GM18519 (cell line): ENCODE results near the gene CARD11.
"Not testable (repeated sequence)": the region's sequence is repeated elsewhere in the genome, so short reads cannot be mapped to it uniquely, and the experiment has no call there.

ENCODE experiments used
- ATAC-seq: cut with Tn5 transposase; IDR thresholded peaks from one replicate; pipeline ENCODE4 v1.9.1; 2021; ENCODE audit warnings: mild to moderate bottlenecking, moderate library complexity; ENCODE audit not compliant: unreplicated experiment, low FRiP score

The CARD11 gene

DNA sequence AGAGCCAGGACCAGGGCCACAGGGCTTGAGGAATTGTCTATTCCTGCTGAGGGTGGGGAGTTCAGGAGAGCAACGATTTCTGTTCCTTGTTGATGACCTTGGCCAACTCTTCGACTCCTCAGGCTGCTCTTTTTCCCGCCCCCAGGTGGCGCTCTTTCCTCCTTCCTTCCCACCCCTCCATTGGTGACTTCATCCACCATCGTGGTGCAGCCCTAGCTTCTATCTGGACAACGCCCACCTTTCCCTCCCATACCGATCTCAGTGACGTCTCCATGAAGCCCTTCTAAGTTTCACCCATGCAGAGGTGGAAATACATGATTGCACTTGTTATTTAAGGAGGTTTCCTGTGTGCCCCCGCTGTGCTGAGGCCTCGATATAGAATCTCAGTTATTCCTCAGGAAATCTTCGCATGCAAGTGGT, 22.1 kb upstream of the CARD11 start:
- peak; percentile 34 for ATAC-seq

- no peak for ATAC-seq
Observed at GRCh38 chr7:3064067-3064466, 20.4 kb upstream of the CARD11 start.

- ATAC-seq, result peak; percentile 80
Observed at GRCh38 chr7:3063016-3063753, 19.5 kb upstream of the CARD11 start.

DNA sequence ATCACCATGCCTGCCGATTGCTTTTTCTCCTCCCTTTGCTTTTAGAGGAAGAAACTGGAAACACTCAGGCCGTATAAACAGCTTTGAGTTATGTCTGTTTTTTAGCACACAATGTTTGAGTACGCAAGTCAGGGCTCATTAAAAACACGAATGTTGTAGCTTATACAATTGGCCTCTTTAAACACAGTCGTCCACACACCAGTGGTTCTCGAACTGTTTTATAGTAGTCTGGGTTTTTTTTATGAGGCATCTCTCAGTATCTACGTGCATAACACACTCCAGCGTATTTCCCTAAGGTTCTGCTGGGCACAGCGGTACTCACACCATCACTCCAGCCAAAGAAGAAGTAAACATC, 13.4 kb upstream of the CARD11 start:
- ATAC-seq, result no peak

- ATAC-seq, result no peak
Observed at GRCh38 chr7:3056234-3057065, 12.8 kb upstream of the CARD11 start.

GRCh38 chr7:3055626-3056025, 12.0 kb upstream of the CARD11 start:
- ATAC-seq, result no peak

GRCh38 chr7:3042861-3043489, 692 bp downstream of the CARD11 start:
- peak; percentile 49 for ATAC-seq

GRCh38 chr7:3041986-3042675, 1.5 kb downstream of the CARD11 start:
- no peak for ATAC-seq

DNA sequence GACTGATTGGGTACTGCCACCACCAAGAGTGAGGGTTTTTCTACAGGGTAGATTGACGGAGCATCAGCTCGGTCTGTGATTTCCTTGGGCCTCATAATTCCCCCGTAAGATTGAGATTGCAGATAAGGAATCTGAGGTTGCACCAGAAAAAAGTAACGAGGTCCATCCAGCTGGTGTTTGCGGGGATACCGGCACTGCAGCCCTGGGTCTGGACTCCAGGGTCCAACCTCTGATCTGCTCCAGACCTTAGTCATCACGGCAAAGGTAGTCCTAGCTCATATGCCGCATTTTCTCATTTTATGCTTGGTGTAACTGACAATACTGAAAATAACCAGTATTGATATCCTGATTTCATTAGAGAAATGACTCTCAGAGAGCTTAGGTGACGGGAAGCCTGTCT, 3.9 kb downstream of the CARD11 start:
- ATAC-seq, result no peak

- not testable (repeated sequence) for ATAC-seq
Observed at GRCh38 chr7:3038011-3038410, 5.7 kb downstream of the CARD11 start.

DNA sequence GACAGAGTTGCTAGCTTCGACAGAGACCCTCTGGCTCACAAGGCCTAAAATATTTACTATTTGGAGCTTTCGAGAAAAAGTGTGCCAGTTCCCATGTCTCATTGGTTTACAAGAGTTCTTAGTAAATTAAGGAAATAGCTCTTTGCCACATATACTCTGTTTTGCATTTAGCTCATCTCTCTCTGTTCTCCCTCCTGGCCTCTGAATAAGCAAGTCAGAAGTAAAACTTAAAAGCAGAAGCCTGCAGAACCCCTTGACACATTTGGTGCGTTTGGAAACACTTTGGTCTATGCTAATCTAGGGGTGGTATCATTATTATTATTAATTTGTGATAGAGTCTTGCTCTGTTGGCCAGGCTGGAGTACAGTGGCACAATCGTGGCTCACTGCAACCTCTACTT, 6.4 kb downstream of the CARD11 start:
- no peak for ATAC-seq

DNA sequence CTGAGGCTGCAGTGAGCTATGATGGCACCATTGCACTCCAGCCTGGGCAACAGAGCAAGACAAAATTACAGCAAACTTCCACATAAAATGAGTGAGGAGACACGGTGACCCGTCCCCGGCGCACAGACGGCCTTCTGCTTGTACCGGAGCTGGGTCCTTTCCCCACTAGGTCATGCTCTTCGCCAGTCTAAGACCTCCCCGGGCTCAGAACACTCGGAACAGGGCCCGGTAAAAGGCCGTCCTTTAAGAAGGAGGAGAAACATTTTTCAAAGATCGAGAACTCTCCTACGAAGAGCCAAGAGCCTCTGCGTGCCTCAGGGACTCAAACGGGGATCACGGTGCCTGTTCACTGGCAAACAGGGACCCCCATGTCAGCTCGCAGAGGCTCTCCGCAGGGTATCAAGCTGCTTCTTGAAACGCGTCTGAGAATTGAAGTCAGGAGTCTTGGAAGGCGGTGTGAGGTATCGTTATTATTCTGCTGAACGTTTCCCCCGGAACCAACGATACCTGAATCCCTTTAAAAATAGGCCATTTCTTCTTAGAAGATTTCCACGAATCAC, 9.0 kb downstream of the CARD11 start:
- no peak for ATAC-seq

GRCh38 chr7:3033581-3033980, 10.1 kb downstream of the CARD11 start:
- no peak for ATAC-seq

- ATAC-seq, result no peak
Observed at GRCh38 chr7:3033136-3033535, 10.5 kb downstream of the CARD11 start.

GRCh38 chr7:3032256-3032655, 11.4 kb downstream of the CARD11 start:
- ATAC-seq, result no peak

- ATAC-seq, result no peak
Observed at GRCh38 chr7:3029138-3029537, 14.5 kb downstream of the CARD11 start.

DNA sequence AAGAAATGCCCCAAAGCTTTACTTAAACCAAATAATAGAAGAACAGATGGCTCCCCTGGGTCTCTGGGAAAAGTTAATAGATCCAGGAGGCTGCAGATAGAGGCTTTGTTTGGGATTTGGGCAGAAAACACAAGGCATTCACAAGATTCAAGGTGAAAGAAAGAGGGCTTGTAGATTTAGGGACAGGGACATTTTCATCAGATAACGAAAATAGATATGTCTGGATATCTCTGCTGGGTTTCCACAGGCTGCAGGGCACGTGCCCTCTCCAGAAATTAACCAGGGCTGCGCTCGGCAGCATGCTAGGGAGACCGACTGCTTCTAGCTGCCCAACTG, 14.9 kb downstream of the CARD11 start:
- ATAC-seq, result no peak

GRCh38 chr7:3028071-3028757, 15.5 kb downstream of the CARD11 start:
- ATAC-seq, result no peak

GRCh38 chr7:3027005-3027845, 16.4 kb downstream of the CARD11 start:
- no peak for ATAC-seq
